SKM-1 (cell line): ENCODE results near the gene COL15A1.
A peak's percentile ranks its signal among the peaks of the same experiment; 100 is the strongest.

Experiments
- DNase-seq: peaks from one replicate; lab custom pipeline; 2025; ENCODE audit not compliant: unreplicated experiment; lab: John Stamatoyannopoulos, UW

COL15A1 gene

GRCh38 chr9:99104459-99105151 is 160.9 kb downstream of the COL15A1 start, which contains the start of gene TGFBR1:
TGFBR1 (plus strand) TSS chr9:99105113; CDS start chr9:99105206, 93 bp downstream.
- peak; percentile 32 for DNase-seq

GRCh38 chr9:99105152-99106043 is 161.7 kb downstream of the COL15A1 start:
- no peak for DNase-seq

- no peak for DNase-seq
Observed at GRCh38 chr9:99106044-99106375, 162.3 kb downstream of the COL15A1 start.

- no peak for DNase-seq
Observed at GRCh38 chr9:99107421-99107820, 163.7 kb downstream of the COL15A1 start.

- no peak for DNase-seq
Observed at GRCh38 chr9:99108131-99108530, 164.4 kb downstream of the COL15A1 start.

- peak; percentile 63 for DNase-seq
Observed at GRCh38 chr9:99109522-99109921, 165.8 kb downstream of the COL15A1 start.

- DNase-seq, result no peak
Observed at GRCh38 chr9:99112750-99113413, 169.2 kb downstream of the COL15A1 start.

GRCh38 chr9:99113414-99114048 is 169.8 kb downstream of the COL15A1 start:
- DNase-seq, result no peak

GRCh38 chr9:99114049-99114440 is 170.3 kb downstream of the COL15A1 start:
- no peak for DNase-seq

- no peak for DNase-seq
Observed at GRCh38 chr9:99114846-99115500, 171.3 kb downstream of the COL15A1 start.

- no peak for DNase-seq
Observed at GRCh38 chr9:99116003-99116411, 172.3 kb downstream of the COL15A1 start.

- no peak for DNase-seq
Observed at GRCh38 chr9:99118782-99119466, 175.2 kb downstream of the COL15A1 start.

- no peak for DNase-seq
Observed at GRCh38 chr9:99119976-99120655, 176.4 kb downstream of the COL15A1 start.
